ENCODE measurements around the gene INSC.

GRCh38 chr11:15228331-15228849 lies 113.7 kb downstream of the INSC start:
- TF ChIP-seq CTCF (IDR thresholded peaks at IDR 0.05 in 2 of 3, conservative IDR thresholded peaks at IDR 0.05 in 1 of 3; ENCODE audit: insufficient read depth in 2 of 3, low read depth in 1 of 3, low read length in 3 of 3), result no peak
- TF ChIP-seq MYNN (IDR thresholded peaks at IDR 0.05), result no peak
- TF ChIP-seq MYNN (CRISPR knock-in tag; IDR thresholded peaks at IDR 0.05), result no peak
- no peak for TF ChIP-seq SETDB1 (IDR thresholded peaks at IDR 0.05; ENCODE audit: low read length)
- no peak for TF ChIP-seq HMGN3 (IDR thresholded peaks at IDR 0.05; ENCODE audit: borderline replicate concordance, extremely low read depth, insufficient read length, low read depth, low read length)
- no peak for TF ChIP-seq LARP7 (IDR thresholded peaks at IDR 0.05)
- no peak for TF ChIP-seq EP300 (IDR thresholded peaks at IDR 0.05; ENCODE audit: low read length)
- TF ChIP-seq ZFP36 (IDR thresholded peaks at IDR 0.05; ENCODE audit: low read depth, low read length, partially characterized antibody), result no peak
- TF ChIP-seq RB1 (IDR thresholded peaks at IDR 0.05; ENCODE audit: low read depth), result no peak
- no peak for TF ChIP-seq RCOR1 (IDR thresholded peaks at IDR 0.05; ENCODE audit: borderline replicate concordance in 1 of 2, low read depth in 2 of 2, low read length in 2 of 2)
- no peak for TF ChIP-seq POLR2A (conservative IDR thresholded peaks at IDR 0.05)
- no peak for TF ChIP-seq KDM5B (IDR thresholded peaks at IDR 0.05; ENCODE audit: insufficient replicate concordance, low read depth, low read length)
- no peak for TF ChIP-seq EGR1 (conservative IDR thresholded peaks at IDR 0.05)
- TF ChIP-seq MTF1 (CRISPR knock-in tag; IDR thresholded peaks at IDR 0.05; ENCODE audit: borderline replicate concordance), result no peak
- TF ChIP-seq EZH2 (IDR thresholded peaks at IDR 0.05; ENCODE audit: borderline replicate concordance, low read depth, low read length), result no peak
